A549 (cell line): ENCODE data around the gene PLAC9. TPM values are rescaled to one million over a fixed set of nuclear protein-coding genes. Genes with fewer than 3 reads are reported as not detected.

ENCODE experiments used
- ATAC-seq, 2 experiments: fragments of 200-7000 bp in 1 of 2; fragments of >200 bp in 1 of 2; cut with Nextera tagmentation in 1 of 2; cut with Tn5 transposase in 1 of 2; 3 replicates each; pipeline versions ENCODE4 v1.8.0 to v1.9.1; 2018 to 2020; ENCODE audit warnings: mild to moderate bottlenecking in 1 of 2, moderate library complexity in 1 of 2
- CTCF ChIA-PET: fragments of 300-600 bp; sonication (Branson Sonifier 250); formaldehyde crosslinking; extraction: SDS; loops from one replicate; lab custom pipeline; 2021; ENCODE audit warnings: antibody characterized with exemption, inconsistent platforms; lab: Yijun Ruan, JAX
- POLR2A ChIA-PET: fragments of 350-600 bp; formaldehyde crosslinking; extraction: SDS; loops from one replicate; lab custom pipeline; 2021; ENCODE audit warnings: antibody characterized with exemption, inconsistent platforms; lab: Yijun Ruan, JAX
- DNase-seq, 2 experiments: peaks; one replicate each; pipeline versions ENCODE4 v3.0.0 to v3.0.0-alpha.2; 2011 to 2016; ENCODE audit warnings: low read depth in 1 of 2, low spot score in 1 of 2
- FAIRE-seq: peaks from 2 replicates; lab custom pipeline; 2011; peaks lifted over from hg19 to GRCh38; lab: Jason Lieb, UNC
- H3K27ac ChIP-seq, 2 experiments: fragments of >200 bp; sonication (Bioruptor Twin); formaldehyde crosslinking; 3 replicates each; pipeline ENCODE4 v1.5.1; 2016 to 2017
- H3K4me1 ChIP-seq: fragments of >200 bp; sonication (Bioruptor Twin); formaldehyde crosslinking; 3 replicates; pipeline ENCODE4 v1.6.1; 2016
- H3K4me2 ChIP-seq: fragments of >200 bp; sonication (Bioruptor Twin); formaldehyde crosslinking; 3 replicates; pipeline ENCODE4 v1.6.1; 2016
- H3K4me3 ChIP-seq: fragments of >200 bp; sonication (Bioruptor Twin); formaldehyde crosslinking; 3 replicates; pipeline ENCODE4 v1.5.1; 2016
- H3K9me3 ChIP-seq: fragments of >200 bp; sonication (Bioruptor Twin); formaldehyde crosslinking; 3 replicates; pipeline ENCODE4 v1.6.1; 2016
- ATOH8 ChIP-seq: fragments of 250-450 bp; sonication (Bioruptor Pico); IDR thresholded peaks from 2 replicates; pipeline ENCODE4 v1.5.0; 2020; ENCODE audit warnings: low read depth, mild to moderate bottlenecking, moderate library complexity
- CBX2 ChIP-seq: fragments of 200-600 bp; sonication (generic); IDR thresholded peaks from 2 replicates; pipeline ENCODE4 v1.6.1; 2016; ENCODE audit warnings: low read depth, mild to moderate bottlenecking, borderline replicate concordance
- CBX8 ChIP-seq: fragments of 200-600 bp; sonication (generic); IDR thresholded peaks from 2 replicates; pipeline ENCODE4 v1.6.1; 2016
- CEBPB ChIP-seq, 2 experiments: fragments of >200 bp in 1 of 2; sonication (Bioruptor Twin) in 1 of 2; formaldehyde crosslinking in 1 of 2; IDR thresholded peaks; 2 replicates each; pipeline ENCODE4 v1.6.1; 2012 to 2016
- CHD4 ChIP-seq: fragments of 200-600 bp; sonication (generic); IDR thresholded peaks from 2 replicates; pipeline ENCODE4 v1.6.1; 2016; ENCODE audit warnings: antibody characterized with exemption, mild to moderate bottlenecking, borderline replicate concordance
- ELK1 ChIP-seq: fragments of 150-350 bp; IDR thresholded peaks from 2 replicates; pipeline ENCODE4 v1.6.1; 2014; ENCODE audit warnings: low read depth, mild to moderate bottlenecking, low read length
- EP300 ChIP-seq, 2 experiments: fragments of >200 bp; sonication (Bioruptor Twin); formaldehyde crosslinking; IDR thresholded peaks; 2 replicates in 1 of 2; 3 replicates in 1 of 2; pipeline ENCODE4 v1.6.1; 2016 to 2017
- GATA3 ChIP-seq: IDR thresholded peaks from 2 replicates; pipeline ENCODE4 v1.6.1; 2012; ENCODE audit warnings: borderline replicate concordance
- HMGXB4 ChIP-seq: fragments of 250-450 bp; sonication (Bioruptor Pico); IDR thresholded peaks from 2 replicates; pipeline ENCODE4 v1.5.0; 2021; ENCODE audit warnings: mild to moderate bottlenecking, moderate library complexity, borderline replicate concordance
- HOXB5 ChIP-seq: fragments of 250-450 bp; sonication (Bioruptor Pico); IDR thresholded peaks from 2 replicates; pipeline ENCODE4 v1.5.0; 2020; ENCODE audit warnings: mild to moderate bottlenecking, moderate library complexity
- JUN ChIP-seq, 2 experiments: fragments of >200 bp; sonication (Bioruptor Twin); formaldehyde crosslinking; IDR thresholded peaks; 2 replicates in 1 of 2; 3 replicates in 1 of 2; pipeline ENCODE4 v1.6.1; 2016 to 2017
- KDM5A ChIP-seq: fragments of 200-600 bp; sonication (generic); IDR thresholded peaks from 2 replicates; pipeline ENCODE4 v1.6.1; 2016; ENCODE audit warnings: antibody characterized with exemption, mild to moderate bottlenecking
- MAX ChIP-seq: IDR thresholded peaks from 2 replicates; pipeline ENCODE4 v1.6.1; 2012
- POLR2A ChIP-seq: IDR thresholded peaks from 2 replicates; pipeline ENCODE4 v1.6.1; 2012; ENCODE audit warnings: mild to moderate bottlenecking, low read length
- POLR2AphosphoS2 ChIP-seq: conservative IDR thresholded peaks from 2 replicates; pipeline ENCODE4 v1.6.1; 2012; ENCODE audit warnings: low read length, improper control_type of control experiment, inconsistent platforms
- RAD21 ChIP-seq, 2 experiments: fragments of >200 bp in 1 of 2; sonication (Bioruptor Twin) in 1 of 2; formaldehyde crosslinking in 1 of 2; IDR thresholded peaks in 1 of 2; conservative IDR thresholded peaks in 1 of 2; 2 replicates in 1 of 2; 3 replicates in 1 of 2; pipeline ENCODE4 v1.6.1; 2012 to 2018; ENCODE audit warnings: inconsistent platforms in 1 of 2
- RCOR1 ChIP-seq: fragments of 150-350 bp; IDR thresholded peaks from 2 replicates; pipeline ENCODE4 v1.6.1; 2014; ENCODE audit warnings: antibody characterized with exemption, low read length, low read depth
- REST ChIP-seq: fragments of 200-600 bp; sonication (generic); IDR thresholded peaks from 2 replicates; pipeline ENCODE4 v1.6.1; 2016; ENCODE audit warnings: antibody characterized with exemption, mild to moderate bottlenecking, moderate library complexity
- RFX5 ChIP-seq: fragments of 450-650 bp; IDR thresholded peaks from 2 replicates; pipeline ENCODE4 v1.7.1; 2014; ENCODE audit warnings: antibody characterized with exemption, mild to moderate bottlenecking, moderate library complexity
- RNF2 ChIP-seq: fragments of 200-600 bp; sonication (generic); IDR thresholded peaks from 2 replicates; pipeline ENCODE4 v1.6.1; 2016; ENCODE audit warnings: low read depth, mild to moderate bottlenecking, antibody characterized with exemption, moderate library complexity, borderline replicate concordance
- TP53 ChIP-seq: fragments of 250-450 bp; sonication (Bioruptor Pico); IDR thresholded peaks from 2 replicates; pipeline ENCODE4 v1.5.0; 2021; ENCODE audit warnings: mild to moderate bottlenecking, moderate library complexity
- USF2 ChIP-seq: fragments of 450-650 bp; IDR thresholded peaks from 2 replicates; pipeline ENCODE4 v1.6.1; 2014; ENCODE audit warnings: antibody characterized with exemption
- ZFP36 ChIP-seq: fragments of 450-650 bp; IDR thresholded peaks from 2 replicates; pipeline ENCODE4 v1.6.1; 2014; ENCODE audit warnings: borderline replicate concordance; ENCODE audit not compliant: partially characterized antibody
- ZSCAN20 ChIP-seq: fragments of 250-450 bp; sonication (Bioruptor Pico); IDR thresholded peaks from 2 replicates; pipeline ENCODE4 v1.8.0; 2022; ENCODE audit warnings: mild to moderate bottlenecking, moderate library complexity
- WGBS: methylation state at CpG from one replicate; pipeline ENCODE4 v1.1.6; 2017; ENCODE audit errors: missing lambda C conversion rate; 5-methylcytosine and 5-hydroxymethylcytosine counted together
- polyA plus RNA-seq, 4 experiments: library from polyadenylated mRNA; depleted of rRNA in 3 of 4; stranded (reverse); fragments of >200 nt; fragmentation: RNase III in 1 of 4; extraction: RNeasy Plus Mini Kit Qiagen cat#74134 plus additional on column Dnase treatment in 1 of 4; gene quantifications; 2 replicates in 3 of 4; 3 replicates in 1 of 4; pipeline ENCODE4 v1.2.3, GENCODE V29; 2011 to 2017

Gene PLAC9
- polyA plus RNA-seq, 2 of the 4 experiments (the other 2 are of a cell fraction), result not detected

GRCh38 chr10:80183436-80183835, 50.9 kb downstream of the PLAC9 start:
- ATAC-seq, result no peak
- no peak overlapping the region for H3K4me2 ChIP-seq
- no peak overlapping the region for H3K4me3 ChIP-seq
- CTCF ChIA-PET, result interaction anchor here (1.7 kb wide), 1 partner anchor 15 kb away, joined by 5 read pairs; no protein-coding TSS in a partner anchor
- no peak overlapping the region for H3K27ac ChIP-seq
- H3K9me3 ChIP-seq, result no peaks in the 10 kb centered on the region
- FAIRE-seq, result no peak
- no CpG with 5 or more reads among the region's 4 CpGs for WGBS
- TF ChIP-seq GATA3 (no peak), HMGXB4 (CRISPR knock-in tag) (no peak), POLR2AphosphoS2 (no peak), MAX (no peak), ZSCAN20 (no peak), RNF2 (no peak), HOXB5 (CRISPR knock-in tag) (no peak), REST (no peak), CHD4 (no peak), ELK1 (no peak), TP53 (no peak), KDM5A (no peak)
- TF ChIP-seq, all 56 proteins: peak for 0
- DNase-seq, result no peak
- POLR2A ChIA-PET, result interaction anchor here (1.7 kb wide), 1 partner anchor 22 kb away, joined by 6 read pairs; the partner anchor contains the start of gene ANXA11
- H3K4me1 ChIP-seq, result peaks cover 7% of the 10 kb centered on the region; the same call in 2 of the 3 replicates

- Histone ChIP-seq H3K27ac (no peak overlapping the region), H3K4me2 (no peak overlapping the region), H3K9me3 (no peaks in the 10 kb centered on the region), H3K4me3 (no peak overlapping the region), H3K4me1 (peaks cover 7% of the 10 kb centered on the region; the same call in 2 of the 3 replicates)
- ChIA-PET CTCF (interaction anchor here (0.9 to 2.0 kb wide), 6 partner anchors 10 to 37 kb away, joined by 3 to 6 read pairs (median 4); no protein-coding TSS in a partner anchor), POLR2A (interaction anchor here (1.7 kb wide), 1 partner anchor 21 kb away, joined by 6 read pairs; the partner anchor contains the start of gene ANXA11)
- FAIRE-seq, result no peak
- DNase-seq, result no peak
- 85% methylated on average over 4 of the region's 4 CpGs for WGBS
- ATAC-seq, result no peak
- TF ChIP-seq HMGXB4 (CRISPR knock-in tag), result no peak
- no peak for TF ChIP-seq RCOR1
- no peak for TF ChIP-seq JUN (IDR thresholded peaks at IDR 0.05)
- no peak for TF ChIP-seq RFX5
- TF ChIP-seq USF2, result no peak
- no peak for TF ChIP-seq POLR2A
- TF ChIP-seq CEBPB (IDR thresholded peaks at IDR 0.05), result no peak
- TF ChIP-seq ZFP36, result no peak
- no peak for TF ChIP-seq ATOH8 (CRISPR knock-in tag)
- TF ChIP-seq CBX2, result no peak
- no peak for TF ChIP-seq POLR2AphosphoS2
- no peak for TF ChIP-seq CHD4
- no peak for TF ChIP-seq RAD21 (conservative IDR thresholded peaks at IDR 0.05 in 1 of 2, IDR thresholded peaks at IDR 0.05 in 1 of 2)
- TF ChIP-seq EP300 (IDR thresholded peaks at IDR 0.05), result no peak
- TF ChIP-seq ELK1, result no peak
- no peak for TF ChIP-seq CBX8
Observed at GRCh38 chr10:80184291-80184690, 51.8 kb downstream of the PLAC9 start.
